ENCODE measurements around the gene ITFG2.

The ITFG2 gene

GRCh38 chr12:2832550-2833127 is 20.2 kb downstream of the ITFG2 start:
- DNase-seq (ENCODE audit: low spot score), result no peak

GRCh38 chr12:2833327-2833726 is 20.9 kb downstream of the ITFG2 start:
- DNase-seq (ENCODE audit: low spot score), result no peak

- DNase-seq (ENCODE audit: low spot score), result no peak
These were observed 21.3 kb downstream of the ITFG2 start for GRCh38 chr12:2833810-2834209.

- no peak for DNase-seq (ENCODE audit: low spot score)
These were observed 22.4 kb downstream of the ITFG2 start, which contains the start of gene NRIP2 for GRCh38 chr12:2834581-2835491. NRIP2 (minus strand) TSS chr12:2835035; CDS start chr12:2834983, 52 bp downstream.

GRCh38 chr12:2835691-2836403 is 23.4 kb downstream of the ITFG2 start:
- no peak for DNase-seq (ENCODE audit: low spot score)

- DNase-seq (ENCODE audit: low spot score), result no peak
These were observed 24.1 kb downstream of the ITFG2 start for GRCh38 chr12:2836574-2836973.

GRCh38 chr12:2841056-2841650 is 28.7 kb downstream of the ITFG2 start:
- no peak for DNase-seq (ENCODE audit: low spot score)

- DNase-seq (ENCODE audit: low spot score), result no peak
These were observed 30.5 kb downstream of the ITFG2 start for GRCh38 chr12:2842948-2843347.

- no peak for DNase-seq (ENCODE audit: low spot score)
These were observed 32.3 kb downstream of the ITFG2 start for GRCh38 chr12:2844786-2845185.

- DNase-seq (ENCODE audit: low spot score), result no peak
These were observed 32.8 kb downstream of the ITFG2 start for GRCh38 chr12:2845280-2845679.

GRCh38 chr12:2851931-2852330 is 39.5 kb downstream of the ITFG2 start:
- DNase-seq (ENCODE audit: low spot score), result no peak

GRCh38 chr12:2853626-2854025 is 41.2 kb downstream of the ITFG2 start:
- DNase-seq (ENCODE audit: low spot score), result peak; percentile 95

GRCh38 chr12:2854669-2855453 is 42.4 kb downstream of the ITFG2 start:
- peak; percentile 33 for DNase-seq (ENCODE audit: low spot score)

- DNase-seq (ENCODE audit: low spot score), result peak; percentile 24
These were observed 43.1 kb downstream of the ITFG2 start for GRCh38 chr12:2855546-2855945.

- DNase-seq (ENCODE audit: low spot score), result peak; percentile 39
These were observed 43.6 kb downstream of the ITFG2 start for GRCh38 chr12:2856051-2856450.

GRCh38 chr12:2857021-2857431 is 44.6 kb downstream of the ITFG2 start, which contains the start of gene TEX52:
TEX52 (minus strand) TSS chr12:2857039; CDS start chr12:2857026, 13 bp downstream.
- DNase-seq (ENCODE audit: low spot score), result peak; percentile 30

GRCh38 chr12:2857576-2857975 is 45.1 kb downstream of the ITFG2 start:
- peak; percentile 12 for DNase-seq (ENCODE audit: low spot score)

- DNase-seq (ENCODE audit: low spot score), result no peak
These were observed 45.9 kb downstream of the ITFG2 start for GRCh38 chr12:2858334-2858733.

- no peak for DNase-seq (ENCODE audit: low spot score)
These were observed 46.5 kb downstream of the ITFG2 start for GRCh38 chr12:2858944-2859421.

- DNase-seq (ENCODE audit: low spot score), result no peak
These were observed 47.7 kb downstream of the ITFG2 start for GRCh38 chr12:2860170-2860569.

GRCh38 chr12:2862876-2863275 is 50.4 kb downstream of the ITFG2 start:
- DNase-seq (ENCODE audit: low spot score), result no peak
